HL-60 (cell line): Measurements from ENCODE around the gene TCAIM.

Experiments
- POLR2AphosphoS5 ChIP-seq: IDR thresholded peaks from 2 replicates; pipeline ENCODE4 v1.6.1; 2012; ENCODE audit warnings: low read depth
- TF ChIP-seq, protein P1 (sequence below): IDR thresholded peaks from one replicate; pipeline ENCODE4 v1.5.1; 2011; ENCODE audit warnings: low read length, control low read depth, inconsistent platforms; ENCODE audit not compliant: insufficient read depth
- TF ChIP-seq, protein P2 (sequence below): IDR thresholded peaks from 2 replicates; pipeline ENCODE4 v1.6.1; 2012; ENCODE audit warnings: low read depth; ENCODE audit not compliant: insufficient replicate concordance

DNA sequence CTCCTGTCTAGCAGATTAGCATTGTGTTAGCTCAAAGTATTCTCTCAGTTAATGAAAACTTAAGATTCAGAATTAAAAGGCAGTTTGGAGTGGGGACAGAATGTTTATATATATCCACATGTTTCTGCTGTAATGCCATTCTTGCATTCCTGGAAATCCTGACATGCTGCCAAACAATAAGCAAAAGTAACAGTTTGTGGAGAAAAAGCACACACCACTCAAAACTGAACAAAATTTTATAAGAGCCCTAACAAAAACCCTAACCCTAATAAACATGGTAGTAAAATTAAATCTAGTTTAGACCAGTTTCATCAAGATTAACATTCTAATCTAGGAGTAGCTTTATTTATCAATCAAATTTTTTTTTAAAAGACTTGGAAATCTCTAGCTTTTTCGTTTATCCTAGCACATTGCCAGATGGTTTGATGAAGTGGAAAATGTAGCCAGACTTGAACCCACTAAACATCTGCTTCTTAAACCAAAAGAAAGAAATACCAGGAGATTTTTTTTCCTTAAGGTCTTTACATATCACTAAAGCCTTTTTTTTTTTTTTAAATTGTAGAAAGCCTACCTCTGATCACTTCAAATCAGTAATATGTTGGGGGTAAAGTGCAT, 3.7 kb downstream of the TCAIM start:
- TF ChIP-seq, protein P1, sequence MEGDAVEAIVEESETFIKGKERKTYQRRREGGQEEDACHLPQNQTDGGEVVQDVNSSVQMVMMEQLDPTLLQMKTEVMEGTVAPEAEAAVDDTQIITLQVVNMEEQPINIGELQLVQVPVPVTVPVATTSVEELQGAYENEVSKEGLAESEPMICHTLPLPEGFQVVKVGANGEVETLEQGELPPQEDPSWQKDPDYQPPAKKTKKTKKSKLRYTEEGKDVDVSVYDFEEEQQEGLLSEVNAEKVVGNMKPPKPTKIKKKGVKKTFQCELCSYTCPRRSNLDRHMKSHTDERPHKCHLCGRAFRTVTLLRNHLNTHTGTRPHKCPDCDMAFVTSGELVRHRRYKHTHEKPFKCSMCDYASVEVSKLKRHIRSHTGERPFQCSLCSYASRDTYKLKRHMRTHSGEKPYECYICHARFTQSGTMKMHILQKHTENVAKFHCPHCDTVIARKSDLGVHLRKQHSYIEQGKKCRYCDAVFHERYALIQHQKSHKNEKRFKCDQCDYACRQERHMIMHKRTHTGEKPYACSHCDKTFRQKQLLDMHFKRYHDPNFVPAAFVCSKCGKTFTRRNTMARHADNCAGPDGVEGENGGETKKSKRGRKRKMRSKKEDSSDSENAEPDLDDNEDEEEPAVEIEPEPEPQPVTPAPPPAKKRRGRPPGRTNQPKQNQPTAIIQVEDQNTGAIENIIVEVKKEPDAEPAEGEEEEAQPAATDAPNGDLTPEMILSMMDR, result no peak
- no peak for TF ChIP-seq POLR2AphosphoS5
- TF ChIP-seq, protein P2, sequence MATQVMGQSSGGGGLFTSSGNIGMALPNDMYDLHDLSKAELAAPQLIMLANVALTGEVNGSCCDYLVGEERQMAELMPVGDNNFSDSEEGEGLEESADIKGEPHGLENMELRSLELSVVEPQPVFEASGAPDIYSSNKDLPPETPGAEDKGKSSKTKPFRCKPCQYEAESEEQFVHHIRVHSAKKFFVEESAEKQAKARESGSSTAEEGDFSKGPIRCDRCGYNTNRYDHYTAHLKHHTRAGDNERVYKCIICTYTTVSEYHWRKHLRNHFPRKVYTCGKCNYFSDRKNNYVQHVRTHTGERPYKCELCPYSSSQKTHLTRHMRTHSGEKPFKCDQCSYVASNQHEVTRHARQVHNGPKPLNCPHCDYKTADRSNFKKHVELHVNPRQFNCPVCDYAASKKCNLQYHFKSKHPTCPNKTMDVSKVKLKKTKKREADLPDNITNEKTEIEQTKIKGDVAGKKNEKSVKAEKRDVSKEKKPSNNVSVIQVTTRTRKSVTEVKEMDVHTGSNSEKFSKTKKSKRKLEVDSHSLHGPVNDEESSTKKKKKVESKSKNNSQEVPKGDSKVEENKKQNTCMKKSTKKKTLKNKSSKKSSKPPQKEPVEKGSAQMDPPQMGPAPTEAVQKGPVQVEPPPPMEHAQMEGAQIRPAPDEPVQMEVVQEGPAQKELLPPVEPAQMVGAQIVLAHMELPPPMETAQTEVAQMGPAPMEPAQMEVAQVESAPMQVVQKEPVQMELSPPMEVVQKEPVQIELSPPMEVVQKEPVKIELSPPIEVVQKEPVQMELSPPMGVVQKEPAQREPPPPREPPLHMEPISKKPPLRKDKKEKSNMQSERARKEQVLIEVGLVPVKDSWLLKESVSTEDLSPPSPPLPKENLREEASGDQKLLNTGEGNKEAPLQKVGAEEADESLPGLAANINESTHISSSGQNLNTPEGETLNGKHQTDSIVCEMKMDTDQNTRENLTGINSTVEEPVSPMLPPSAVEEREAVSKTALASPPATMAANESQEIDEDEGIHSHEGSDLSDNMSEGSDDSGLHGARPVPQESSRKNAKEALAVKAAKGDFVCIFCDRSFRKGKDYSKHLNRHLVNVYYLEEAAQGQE, result no peak
